Measurements from ENCODE around the gene STPG2. TPM values are rescaled to one million over a fixed set of nuclear protein-coding genes. Genes with fewer than 3 reads are reported as not detected.

Gene STPG2
- total RNA-seq, 4 donors from 2014 or later = 1.5 to 2.8 (median 2.1) TPM

DNA sequence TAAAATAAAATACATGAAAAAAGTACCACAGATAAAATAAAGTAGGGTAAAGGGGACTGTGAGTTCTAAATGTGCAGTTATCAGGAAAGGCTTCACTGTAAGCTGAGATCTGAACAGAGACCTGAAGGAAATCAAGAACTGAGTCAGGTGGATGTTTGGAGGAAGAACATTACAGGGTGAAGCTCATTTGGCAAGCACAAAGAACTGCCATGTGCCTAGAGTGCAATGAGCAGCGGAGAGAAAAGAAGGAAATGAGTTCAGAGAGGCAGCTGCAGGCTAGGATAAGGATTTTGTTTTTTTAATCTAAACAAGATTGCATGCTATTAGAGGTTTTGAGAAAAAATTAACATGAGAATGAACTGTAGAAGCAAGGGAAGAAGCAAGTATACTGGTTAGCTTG lies 373.1 kb downstream of the STPG2 start:
- Histone ChIP-seq H3K36me3 (no peaks in the 10 kb centered on the region), H3K4me3 (replicated peaks in 1 of 3) (no peak overlapping the region), H3K9me3 (no peaks in the 10 kb centered on the region), H3K4me1 (no peaks in the 10 kb centered on the region), H3K27me3 (no peaks in the 10 kb centered on the region), H3K27ac (no peak overlapping the region)
- DNase-seq = no peak
- WGBS, 2 donors = 69 to 79% methylated on average over 1 of the region's 1 CpG
- TF ChIP-seq, protein P1, sequence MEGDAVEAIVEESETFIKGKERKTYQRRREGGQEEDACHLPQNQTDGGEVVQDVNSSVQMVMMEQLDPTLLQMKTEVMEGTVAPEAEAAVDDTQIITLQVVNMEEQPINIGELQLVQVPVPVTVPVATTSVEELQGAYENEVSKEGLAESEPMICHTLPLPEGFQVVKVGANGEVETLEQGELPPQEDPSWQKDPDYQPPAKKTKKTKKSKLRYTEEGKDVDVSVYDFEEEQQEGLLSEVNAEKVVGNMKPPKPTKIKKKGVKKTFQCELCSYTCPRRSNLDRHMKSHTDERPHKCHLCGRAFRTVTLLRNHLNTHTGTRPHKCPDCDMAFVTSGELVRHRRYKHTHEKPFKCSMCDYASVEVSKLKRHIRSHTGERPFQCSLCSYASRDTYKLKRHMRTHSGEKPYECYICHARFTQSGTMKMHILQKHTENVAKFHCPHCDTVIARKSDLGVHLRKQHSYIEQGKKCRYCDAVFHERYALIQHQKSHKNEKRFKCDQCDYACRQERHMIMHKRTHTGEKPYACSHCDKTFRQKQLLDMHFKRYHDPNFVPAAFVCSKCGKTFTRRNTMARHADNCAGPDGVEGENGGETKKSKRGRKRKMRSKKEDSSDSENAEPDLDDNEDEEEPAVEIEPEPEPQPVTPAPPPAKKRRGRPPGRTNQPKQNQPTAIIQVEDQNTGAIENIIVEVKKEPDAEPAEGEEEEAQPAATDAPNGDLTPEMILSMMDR (IDR thresholded peaks at IDR 0.05) = no peak
- intact Hi-C loops (cut with DNase I) = no loop called here

DNA sequence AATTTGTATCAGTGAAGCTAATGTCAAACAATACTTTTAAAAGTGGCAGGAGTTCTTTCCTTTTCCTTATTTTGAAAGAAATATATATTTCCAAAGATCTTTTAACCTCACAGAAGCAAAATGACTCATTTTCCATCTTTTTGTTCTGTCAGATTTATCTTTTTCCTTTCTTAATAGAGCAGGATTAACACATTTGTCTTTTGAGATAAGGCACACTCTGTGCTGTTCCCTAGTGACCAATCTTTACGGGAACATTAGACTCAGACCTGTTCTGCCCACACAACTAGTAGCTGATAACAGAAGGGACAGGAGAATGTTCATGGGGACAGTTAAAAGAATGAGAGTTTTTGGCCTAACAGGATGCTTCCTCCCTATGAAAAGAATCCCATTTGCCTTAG lies 381.2 kb downstream of the STPG2 start:
- H3K27me3 ChIP-seq = no peaks in the 10 kb centered on the region
- H3K4me3 ChIP-seq (replicated peaks in 1 of 3) = no peak overlapping the region
- WGBS, 2 donors = 54 to 59% methylated on average over 1 of the region's 1 CpG
- no peaks in the 10 kb centered on the region for H3K36me3 ChIP-seq
- no peaks in the 10 kb centered on the region for H3K4me1 ChIP-seq
- H3K9me3 ChIP-seq = no peaks in the 10 kb centered on the region
- intact Hi-C loops (cut with DNase I) = no loop called here
- TF ChIP-seq, protein P1 (IDR thresholded peaks at IDR 0.05) = no peak
- no peak for TF ChIP-seq POLR2A (IDR thresholded peaks at IDR 0.05)
- DNase-seq = no peak
- no peak overlapping the region for H3K27ac ChIP-seq

DNA sequence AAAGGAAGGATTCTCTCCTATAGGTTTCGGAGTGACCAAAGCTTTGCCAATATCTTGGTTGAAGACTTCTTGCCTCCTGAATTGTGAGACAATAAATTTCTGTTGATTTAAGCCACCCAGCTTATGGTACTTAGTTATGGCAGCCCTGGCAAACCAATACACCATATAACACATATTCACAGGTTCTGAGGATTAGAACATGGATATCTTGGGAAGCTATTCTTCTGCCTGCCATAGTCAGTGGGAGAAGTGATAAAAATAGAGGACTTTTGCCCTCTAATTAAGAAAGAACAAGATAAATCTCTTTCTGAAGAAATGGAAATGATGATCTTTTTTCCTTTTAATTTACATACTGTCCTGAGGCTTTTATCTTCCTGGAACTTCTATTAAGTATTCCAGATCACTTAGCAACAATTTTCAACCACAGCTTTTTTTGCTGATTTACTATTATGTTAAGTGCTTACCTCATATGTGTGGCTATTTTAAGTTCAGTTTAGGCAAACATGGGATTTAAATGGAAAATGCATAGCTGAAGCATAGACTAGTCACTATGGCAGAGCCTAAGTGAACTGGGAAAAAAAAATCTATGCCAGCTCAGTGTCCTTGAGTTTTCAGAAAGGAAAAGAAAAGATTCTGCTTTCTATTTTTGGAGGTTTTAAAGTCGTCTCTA lies 381.7 kb downstream of the STPG2 start:
- H3K27me3 ChIP-seq = no peaks in the 10 kb centered on the region
- intact Hi-C loops (cut with DNase I) = no loop called here
- no peaks in the 10 kb centered on the region for H3K9me3 ChIP-seq
- no peak for DNase-seq
- no peaks in the 10 kb centered on the region for H3K4me1 ChIP-seq
- no peak overlapping the region for H3K4me3 ChIP-seq (replicated peaks in 1 of 3)
- no peaks in the 10 kb centered on the region for H3K36me3 ChIP-seq
- TF ChIP-seq, protein P1 (IDR thresholded peaks at IDR 0.05) = no peak
- TF ChIP-seq POLR2A (IDR thresholded peaks at IDR 0.05) = no peak
- WGBS, 2 donors = 83% methylated on average over 2 of the region's 2 CpGs
- H3K27ac ChIP-seq = no peak overlapping the region

DNA sequence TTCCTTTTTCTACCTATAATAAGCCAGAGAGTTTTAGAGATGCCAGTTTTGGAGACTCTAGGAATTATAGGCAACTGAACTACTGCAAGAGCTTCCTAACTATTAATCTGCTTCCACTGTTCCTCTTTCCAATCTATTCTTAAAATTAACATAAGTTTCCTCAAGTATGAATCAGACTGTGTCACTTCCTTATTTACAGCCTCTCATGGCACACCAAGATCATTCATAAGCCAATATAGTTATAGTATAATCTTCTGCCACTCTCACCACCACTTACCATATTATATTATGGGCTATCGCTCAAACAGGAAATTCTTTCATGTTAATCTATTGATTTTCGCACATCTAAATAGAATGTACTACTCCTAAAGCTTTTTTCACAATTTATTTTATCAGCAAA lies 383.5 kb downstream of the STPG2 start:
- DNase-seq = no peak
- no peak for TF ChIP-seq POLR2A (IDR thresholded peaks at IDR 0.05)
- TF ChIP-seq, protein P1 (IDR thresholded peaks at IDR 0.05) = no peak
- Histone ChIP-seq H3K27ac (no peak overlapping the region), H3K36me3 (no peaks in the 10 kb centered on the region), H3K4me1 (no peaks in the 10 kb centered on the region), H3K27me3 (no peaks in the 10 kb centered on the region), H3K9me3 (no peaks in the 10 kb centered on the region), H3K4me3 (replicated peaks in 1 of 3) (no peak overlapping the region)
- 92 to 97% methylated on average over 2 of the region's 2 CpGs for WGBS, 2 donors
- intact Hi-C loops (cut with DNase I) = no loop called here

DNA sequence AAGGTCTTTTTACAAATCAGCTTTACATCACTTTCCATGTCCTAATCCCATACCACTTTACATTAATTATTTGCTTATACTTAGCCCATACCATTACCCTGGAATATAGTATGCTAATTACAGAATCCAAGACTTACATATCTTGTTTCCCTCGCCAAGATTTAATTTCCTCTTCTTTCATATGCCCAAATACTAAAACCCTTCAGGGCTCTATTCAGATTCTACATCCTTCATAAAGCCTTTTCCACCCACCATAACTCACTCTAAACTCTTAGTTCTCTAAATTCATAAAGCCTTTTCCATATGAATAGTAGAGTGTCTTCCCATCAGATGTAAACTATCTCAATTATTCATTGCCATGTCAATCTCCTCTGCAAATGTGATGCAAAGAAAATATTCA lies 390.7 kb downstream of the STPG2 start:
- H3K36me3 ChIP-seq = no peaks in the 10 kb centered on the region
- no peak overlapping the region for H3K27ac ChIP-seq
- no peaks in the 10 kb centered on the region for H3K9me3 ChIP-seq
- H3K27me3 ChIP-seq = no peaks in the 10 kb centered on the region
- no peak overlapping the region for H3K4me3 ChIP-seq (replicated peaks in 1 of 3)
- intact Hi-C loops (cut with DNase I) = no loop called here
- H3K4me1 ChIP-seq = no peaks in the 10 kb centered on the region
- 89 to 93% methylated on average over 1 of the region's 1 CpG for WGBS, 2 donors
- DNase-seq = no peak
- TF ChIP-seq, protein P1 (IDR thresholded peaks at IDR 0.05) = no peak
- no peak for TF ChIP-seq POLR2A (IDR thresholded peaks at IDR 0.05)
